Hepatocyte (in vitro differentiated cells): ENCODE measurements around the gene SLC6A1.

Experiments used
- EZH2 ChIP-seq: fragments of 200-600 bp; sonication (generic); IDR thresholded peaks from 2 replicates; pipeline ENCODE4 v1.6.1; 2016; ENCODE audit warnings: antibody characterized with exemption, mild to moderate bottlenecking, borderline replicate concordance
- TF ChIP-seq, protein P1 (sequence below): fragments of 200-600 bp; sonication (generic); IDR thresholded peaks from 2 replicates; pipeline ENCODE4 v1.5.1; 2016; ENCODE audit warnings: antibody characterized with exemption, mild to moderate bottlenecking; ENCODE audit not compliant: poor library complexity

DNA sequence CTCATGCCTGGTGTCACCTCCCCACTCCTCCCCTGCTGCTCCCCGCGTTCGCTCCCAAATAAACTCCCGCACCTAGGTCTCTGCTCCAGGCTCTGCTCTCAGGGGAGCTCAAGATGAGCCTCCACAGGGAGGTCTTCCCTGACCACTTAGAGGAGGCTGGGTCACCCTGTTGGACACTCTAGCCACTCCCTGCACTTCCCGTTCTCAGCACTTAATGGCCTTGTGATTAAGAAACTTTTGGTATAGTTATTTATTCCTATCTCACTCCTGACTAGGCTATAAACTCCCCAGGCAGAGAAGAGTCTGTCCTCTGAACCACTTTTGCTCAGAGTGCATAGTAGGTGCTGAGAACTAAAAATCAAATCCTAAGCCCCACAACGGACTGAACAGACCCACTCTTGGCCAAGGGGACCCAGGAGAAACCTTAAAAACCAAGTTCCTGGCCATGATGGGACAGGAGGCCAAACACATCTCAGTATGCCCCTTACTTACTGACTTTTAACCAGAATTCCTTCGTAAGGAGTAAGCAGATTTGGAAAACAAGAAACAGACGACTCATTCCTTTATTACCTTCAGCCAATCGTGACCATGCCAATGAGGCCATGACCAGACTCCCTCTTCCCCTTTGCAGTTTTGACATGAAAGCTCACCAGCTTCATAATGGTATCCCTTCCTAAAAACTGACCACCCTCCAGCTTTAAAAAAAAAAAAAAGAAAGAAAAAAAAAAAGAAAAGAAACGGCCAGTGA lies 92.7 kb downstream of the SLC6A1 start:
- TF ChIP-seq, protein P1, sequence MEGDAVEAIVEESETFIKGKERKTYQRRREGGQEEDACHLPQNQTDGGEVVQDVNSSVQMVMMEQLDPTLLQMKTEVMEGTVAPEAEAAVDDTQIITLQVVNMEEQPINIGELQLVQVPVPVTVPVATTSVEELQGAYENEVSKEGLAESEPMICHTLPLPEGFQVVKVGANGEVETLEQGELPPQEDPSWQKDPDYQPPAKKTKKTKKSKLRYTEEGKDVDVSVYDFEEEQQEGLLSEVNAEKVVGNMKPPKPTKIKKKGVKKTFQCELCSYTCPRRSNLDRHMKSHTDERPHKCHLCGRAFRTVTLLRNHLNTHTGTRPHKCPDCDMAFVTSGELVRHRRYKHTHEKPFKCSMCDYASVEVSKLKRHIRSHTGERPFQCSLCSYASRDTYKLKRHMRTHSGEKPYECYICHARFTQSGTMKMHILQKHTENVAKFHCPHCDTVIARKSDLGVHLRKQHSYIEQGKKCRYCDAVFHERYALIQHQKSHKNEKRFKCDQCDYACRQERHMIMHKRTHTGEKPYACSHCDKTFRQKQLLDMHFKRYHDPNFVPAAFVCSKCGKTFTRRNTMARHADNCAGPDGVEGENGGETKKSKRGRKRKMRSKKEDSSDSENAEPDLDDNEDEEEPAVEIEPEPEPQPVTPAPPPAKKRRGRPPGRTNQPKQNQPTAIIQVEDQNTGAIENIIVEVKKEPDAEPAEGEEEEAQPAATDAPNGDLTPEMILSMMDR, result no peak
- no peak for TF ChIP-seq EZH2
